ENCODE data around the gene CDK2AP2.

The CDK2AP2 gene

DNA sequence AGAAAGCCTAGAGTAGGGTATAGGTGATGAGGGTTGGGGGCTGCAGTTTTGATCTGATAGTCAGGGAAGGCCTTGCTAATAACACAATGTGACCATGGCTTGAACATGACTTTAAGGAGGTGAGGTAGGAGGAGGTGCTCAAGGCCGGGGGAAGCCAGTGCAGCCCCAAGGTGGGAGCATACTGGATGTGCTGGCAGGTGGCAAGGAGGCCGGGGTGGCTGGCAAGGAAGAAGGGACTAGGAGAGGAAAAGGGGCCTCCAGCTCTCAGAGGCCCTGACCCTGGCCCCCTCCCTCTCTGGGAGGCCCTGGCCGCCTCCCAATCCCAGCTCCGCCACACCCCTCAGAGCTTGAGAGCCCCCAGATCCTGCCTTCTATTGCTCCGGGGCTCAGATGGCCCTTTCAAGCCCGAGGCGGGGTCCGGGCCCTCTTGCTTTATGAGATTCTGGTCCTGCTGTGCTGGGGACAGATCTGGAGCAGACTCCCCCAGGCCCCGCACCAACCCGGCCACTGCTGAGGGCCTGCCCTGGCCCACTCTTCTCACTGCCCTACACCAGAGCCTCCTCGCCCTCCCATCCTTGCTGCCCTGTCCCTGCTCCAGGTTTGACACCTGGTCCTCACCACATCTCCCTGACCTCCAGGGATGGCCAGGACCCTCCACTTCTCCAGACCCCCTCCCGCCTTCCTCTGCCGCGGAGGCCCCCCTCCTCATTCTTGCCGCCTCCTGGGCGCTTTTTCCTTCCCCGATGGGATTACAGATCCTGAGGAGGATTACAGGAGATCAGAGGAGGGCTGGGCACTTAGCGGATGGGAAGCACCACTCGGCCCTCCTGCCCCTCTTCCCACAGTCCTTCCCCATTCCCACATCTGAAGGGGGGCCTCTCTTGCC, 4.6 kb downstream of the CDK2AP2 start:
- no peak for DNase-seq (ENCODE audit: low spot score)

DNA sequence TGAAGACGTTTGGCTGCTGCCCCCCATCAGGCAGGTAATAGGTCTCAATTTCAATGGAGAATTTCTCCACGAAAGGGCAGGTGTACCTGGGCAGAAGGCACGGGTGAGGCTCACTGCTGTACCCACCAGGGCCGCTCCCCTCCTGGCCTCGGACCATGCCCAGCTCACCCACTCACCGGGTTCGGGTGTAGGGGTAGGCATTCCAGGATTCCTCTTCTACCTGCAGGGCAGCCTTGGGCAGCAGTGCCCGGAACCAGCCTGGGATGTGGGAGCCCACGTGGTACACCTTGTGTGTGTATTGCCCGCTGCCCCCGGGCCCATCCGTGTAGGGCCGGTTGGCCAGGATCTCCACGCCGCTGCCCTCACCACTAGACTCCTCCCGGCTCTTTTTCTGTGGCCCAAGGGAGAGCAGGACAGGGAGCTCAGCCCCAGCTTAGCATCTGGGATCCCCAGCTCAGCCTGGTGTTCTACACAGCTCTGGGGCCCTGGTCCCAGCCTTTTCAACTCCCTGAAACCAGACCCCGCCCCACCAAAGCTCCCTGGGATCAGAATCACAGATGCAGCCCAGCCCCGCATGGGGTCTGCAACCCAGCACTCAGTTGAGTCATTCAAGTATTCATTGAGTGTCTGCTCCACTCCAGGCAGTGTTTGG, 5.5 kb downstream of the CDK2AP2 start:
- no peak for DNase-seq (ENCODE audit: low spot score)

DNA sequence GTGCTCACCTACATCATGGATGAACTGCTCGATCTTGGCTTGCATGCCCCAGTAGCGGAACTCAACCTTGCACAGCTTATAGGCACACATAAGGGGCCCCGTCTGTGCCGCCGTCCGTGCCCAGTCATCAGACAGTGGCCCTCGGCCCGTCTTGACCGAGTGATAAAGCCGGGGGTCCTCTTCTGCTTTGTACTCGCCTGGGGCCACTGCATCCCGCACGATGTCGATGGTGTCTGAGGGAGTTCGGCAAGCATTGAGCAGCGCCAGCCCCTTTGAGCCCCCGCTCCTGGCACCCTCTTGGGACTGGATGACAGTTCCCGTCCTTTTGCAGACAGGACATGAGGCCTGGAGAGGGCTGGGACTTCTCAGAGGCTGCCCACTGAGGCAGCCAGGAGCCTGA, 6.1 kb downstream of the CDK2AP2 start:
- no peak for DNase-seq (ENCODE audit: low spot score)

DNA sequence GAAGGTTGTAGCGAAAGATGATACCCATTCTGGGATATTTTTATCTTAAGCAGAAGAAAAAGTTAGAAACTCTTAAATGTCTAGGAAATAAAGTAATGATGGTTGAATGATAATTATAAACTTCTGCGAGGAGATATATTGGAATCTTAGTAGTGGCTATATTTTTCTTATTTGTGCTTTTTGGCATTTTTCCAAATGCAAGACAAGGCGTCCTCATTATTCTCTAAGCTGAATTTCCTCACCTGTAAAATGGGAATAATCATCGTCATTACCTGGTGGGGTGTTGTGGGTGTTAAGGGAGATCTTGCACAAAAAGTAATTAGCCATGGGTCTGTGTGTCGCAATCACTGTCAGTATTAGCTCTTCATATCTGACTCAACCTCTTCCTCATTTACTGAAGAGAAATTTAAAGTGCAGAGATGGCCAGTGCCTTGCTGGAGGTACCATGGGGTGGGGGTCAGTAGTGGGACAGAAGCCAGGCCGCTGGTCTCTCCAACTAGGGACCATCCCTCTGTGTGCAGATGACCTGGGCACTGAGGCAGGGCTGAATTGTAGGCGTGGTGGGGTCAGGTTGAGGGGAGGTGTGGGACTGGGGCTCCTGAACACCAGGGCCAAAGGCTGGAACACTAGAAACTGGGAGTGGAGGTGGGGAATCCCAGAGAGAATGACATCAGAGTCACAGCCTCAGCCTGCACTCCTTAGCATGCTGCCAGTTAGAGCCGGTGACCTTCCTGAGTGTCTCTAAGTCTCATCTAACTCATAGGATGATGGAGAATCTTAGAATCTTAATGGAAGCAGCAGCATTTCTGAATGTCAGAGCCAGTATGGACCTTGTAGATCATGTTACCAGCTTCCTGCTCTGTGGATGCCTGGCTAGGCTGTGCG, 6.9 kb downstream of the CDK2AP2 start:
- DNase-seq (ENCODE audit: low spot score), result no peak

DNA sequence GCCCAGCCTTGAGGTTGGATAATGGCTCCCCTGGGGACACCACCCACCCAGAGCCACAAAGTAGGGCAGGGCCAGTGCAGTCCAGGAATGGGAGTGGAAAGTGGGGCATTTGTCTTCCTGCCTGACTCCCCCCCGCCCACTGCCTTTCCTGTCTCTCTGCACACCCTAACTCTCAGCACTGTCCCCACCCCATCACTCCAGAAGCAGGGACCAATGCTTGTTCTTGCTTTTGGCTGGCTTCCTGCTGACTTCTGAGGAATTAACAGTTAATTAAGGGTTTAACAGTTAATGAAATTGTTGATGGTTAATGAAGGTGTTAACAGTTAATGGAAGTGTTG, 7.5 kb downstream of the CDK2AP2 start:
- no peak for DNase-seq (ENCODE audit: low spot score)

DNA sequence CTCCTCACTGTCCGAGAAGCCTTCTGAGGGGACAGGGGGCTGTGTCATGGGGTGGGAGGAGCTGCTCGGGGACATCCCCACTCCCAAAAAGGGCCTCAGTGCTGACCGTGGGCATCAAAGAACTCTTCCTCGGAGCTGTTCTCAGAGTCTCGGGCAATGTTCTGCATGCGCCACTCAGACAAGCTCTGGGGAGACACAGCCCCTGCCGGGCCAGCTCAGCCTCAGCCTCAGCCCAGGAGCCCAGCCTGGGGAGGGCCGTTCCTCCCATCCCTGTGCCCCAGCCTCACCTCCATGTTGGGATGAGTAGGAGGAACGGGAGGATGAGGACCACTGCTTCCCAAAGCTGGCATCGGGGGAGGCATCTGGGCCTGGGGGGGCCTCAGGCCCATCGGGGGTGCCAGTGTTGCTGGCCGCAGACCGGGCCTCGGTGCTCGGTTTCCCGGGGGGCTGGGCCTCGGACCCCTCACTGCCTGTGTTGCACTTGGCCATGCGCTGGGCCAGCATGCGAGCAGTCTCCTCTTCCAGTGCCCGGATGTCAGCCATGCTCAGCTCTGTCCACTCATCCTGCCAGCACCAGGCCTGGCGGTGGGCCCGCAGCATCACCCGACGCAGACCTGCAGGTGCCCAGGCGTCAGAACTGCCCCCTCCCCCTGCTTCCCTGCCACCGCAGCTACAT, 8.0 kb downstream of the CDK2AP2 start:
- no peak for DNase-seq (ENCODE audit: low spot score)

DNA sequence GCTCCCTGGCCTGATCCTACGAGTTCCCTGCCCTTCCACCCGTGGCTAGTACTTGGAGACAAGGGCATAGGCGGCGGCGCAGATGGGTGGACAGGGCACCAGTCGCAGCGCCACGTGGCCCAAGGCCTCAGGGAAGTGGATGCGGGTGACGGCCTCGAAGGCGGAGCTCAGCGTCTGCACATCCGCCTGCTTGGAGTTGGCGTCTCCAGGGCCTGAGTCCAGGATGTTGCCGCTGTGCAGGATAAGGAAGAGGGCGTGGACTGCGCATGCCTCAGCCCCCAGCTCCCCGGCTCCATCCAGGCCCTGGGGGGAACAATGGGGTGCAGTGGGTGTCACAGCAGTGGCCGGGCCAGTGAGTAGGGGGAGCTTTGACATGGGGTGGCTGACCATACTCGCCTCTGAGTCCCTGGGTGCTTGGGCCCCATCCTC, 9.4 kb downstream of the CDK2AP2 start:
- no peak for DNase-seq (ENCODE audit: low spot score)

DNA sequence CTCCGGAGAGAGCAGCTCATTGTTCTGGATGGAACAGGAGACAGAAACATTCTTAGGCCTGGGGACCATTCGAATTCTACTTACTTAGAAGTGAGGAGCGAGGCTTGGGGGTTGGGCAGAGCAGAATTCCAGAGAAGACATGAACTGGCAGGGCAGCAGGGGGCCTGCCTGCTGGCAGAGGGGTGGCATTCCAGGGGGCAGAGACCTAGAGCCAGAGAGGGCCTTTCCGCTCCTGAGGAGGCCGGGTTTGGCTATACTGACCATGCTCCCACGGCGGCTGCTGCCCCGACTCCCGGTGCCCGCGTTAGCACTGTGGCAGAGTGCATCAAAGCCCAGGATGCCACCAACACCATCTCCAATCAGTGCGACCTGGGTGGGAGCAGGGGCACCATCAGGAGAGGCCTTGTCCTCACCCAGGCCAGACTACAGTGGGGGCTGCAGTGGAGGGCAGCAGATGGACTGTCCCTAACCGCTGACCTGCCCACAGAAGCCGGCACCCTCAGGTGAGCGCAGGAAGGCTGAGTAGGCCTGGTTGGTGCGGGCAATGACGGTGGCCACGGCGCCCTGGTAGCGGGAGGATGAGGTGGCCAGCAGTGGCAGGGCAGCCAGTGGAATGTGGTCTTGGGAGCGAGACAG, 10.2 kb downstream of the CDK2AP2 start:
- DNase-seq (ENCODE audit: low spot score), result no peak

DNA sequence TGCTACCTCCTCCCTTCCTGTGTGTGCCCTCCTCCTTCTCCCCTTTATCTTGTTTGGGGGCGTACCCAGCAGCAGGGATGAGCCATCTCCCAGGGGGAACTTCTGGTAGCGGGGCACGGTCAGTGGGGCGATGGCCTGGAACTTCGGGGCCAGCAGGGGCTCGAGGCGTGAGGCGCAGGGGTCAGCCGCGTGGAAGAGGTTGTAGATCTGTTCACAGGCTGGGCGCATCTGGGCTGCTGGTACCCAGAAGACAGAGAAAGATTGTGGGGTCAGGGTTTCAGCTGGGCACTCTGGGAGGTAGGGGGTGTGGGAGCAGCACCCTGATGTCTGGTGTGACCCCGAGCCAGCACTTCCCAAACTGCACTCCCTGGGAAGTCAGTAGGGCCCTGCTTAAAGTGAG, 11.8 kb downstream of the CDK2AP2 start:
- DNase-seq (ENCODE audit: low spot score), result no peak

DNA sequence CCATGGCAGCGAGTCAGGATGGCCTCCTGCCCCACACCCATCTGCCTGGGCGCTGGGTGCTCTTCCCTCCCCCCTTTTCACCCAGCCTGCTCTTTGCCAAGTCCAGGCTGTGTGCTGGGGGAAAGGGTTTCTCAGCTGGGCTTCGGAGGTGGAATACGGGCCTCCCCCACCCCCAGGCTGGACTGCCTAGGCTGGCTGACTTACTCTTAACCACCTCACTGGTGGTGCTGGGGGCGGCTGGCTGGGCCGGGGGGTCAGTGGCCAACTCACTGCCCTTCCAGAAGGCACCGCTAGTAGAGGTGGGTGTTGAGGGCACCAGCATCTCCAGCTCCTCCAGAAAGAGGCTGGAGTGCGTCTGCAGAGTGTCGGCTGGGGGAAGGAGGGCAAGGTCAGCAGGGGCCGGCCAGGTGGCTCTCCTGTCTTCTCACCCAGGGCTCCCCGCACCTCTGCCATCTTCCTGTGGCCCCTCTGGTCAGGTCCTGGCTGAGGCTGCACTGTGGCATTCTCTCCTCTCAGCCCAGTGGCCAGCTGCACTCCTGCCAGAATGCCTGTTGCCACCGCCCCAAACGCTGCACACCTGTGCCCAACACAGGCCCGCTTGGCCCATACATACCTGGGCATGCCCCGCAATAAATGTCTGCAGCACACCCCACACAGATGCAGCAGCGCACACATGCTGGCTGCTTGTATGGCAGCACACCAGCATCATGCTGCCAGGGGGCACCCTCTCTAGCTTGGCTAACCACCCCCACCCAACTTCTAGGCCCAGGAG, 12.5 kb downstream of the CDK2AP2 start:
- DNase-seq (ENCODE audit: low spot score), result no peak

DNA sequence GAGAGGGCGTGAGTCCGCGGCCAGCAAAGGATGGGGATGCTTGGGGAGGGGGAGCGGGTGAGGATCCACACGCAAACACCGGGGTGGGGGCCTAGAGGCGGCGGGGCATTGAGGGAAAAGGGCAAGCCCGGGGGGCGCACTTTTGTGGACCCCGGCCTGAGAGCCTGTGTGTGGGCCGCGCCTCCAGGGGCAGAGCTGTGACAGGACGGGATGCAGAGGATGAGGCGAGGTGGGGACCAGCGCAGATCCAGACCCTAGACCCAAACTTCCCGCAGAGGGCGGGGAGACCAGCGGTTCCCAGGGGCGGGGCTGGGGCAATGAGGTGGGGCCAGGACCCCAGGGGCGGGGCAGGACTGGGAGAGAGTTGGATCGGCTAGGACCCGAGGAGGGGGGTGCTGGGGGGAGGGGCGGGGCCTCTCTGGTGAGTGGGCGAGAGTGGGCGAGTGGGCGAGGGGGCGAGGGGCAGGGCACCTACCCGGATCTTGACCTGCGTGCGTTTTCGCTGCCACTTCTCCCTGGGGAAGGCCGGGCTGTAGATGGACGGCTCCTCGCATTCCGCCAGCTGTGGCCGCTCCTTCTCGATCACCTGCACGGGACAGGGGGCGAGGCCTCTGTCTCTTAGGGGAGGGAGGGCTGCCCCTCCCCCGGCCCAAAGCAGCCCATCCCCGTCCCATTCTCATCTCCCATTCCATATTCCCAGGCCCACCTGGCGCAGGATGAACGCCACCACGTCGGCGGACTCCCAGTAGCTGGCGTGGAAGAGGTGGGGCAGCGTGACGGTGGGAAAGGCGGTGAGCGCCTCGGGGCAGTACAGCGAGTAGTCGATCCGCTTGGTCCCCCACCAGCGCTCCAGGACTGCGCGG, 13.4 kb downstream of the CDK2AP2 start:
- no peak for DNase-seq (ENCODE audit: low spot score)

DNA sequence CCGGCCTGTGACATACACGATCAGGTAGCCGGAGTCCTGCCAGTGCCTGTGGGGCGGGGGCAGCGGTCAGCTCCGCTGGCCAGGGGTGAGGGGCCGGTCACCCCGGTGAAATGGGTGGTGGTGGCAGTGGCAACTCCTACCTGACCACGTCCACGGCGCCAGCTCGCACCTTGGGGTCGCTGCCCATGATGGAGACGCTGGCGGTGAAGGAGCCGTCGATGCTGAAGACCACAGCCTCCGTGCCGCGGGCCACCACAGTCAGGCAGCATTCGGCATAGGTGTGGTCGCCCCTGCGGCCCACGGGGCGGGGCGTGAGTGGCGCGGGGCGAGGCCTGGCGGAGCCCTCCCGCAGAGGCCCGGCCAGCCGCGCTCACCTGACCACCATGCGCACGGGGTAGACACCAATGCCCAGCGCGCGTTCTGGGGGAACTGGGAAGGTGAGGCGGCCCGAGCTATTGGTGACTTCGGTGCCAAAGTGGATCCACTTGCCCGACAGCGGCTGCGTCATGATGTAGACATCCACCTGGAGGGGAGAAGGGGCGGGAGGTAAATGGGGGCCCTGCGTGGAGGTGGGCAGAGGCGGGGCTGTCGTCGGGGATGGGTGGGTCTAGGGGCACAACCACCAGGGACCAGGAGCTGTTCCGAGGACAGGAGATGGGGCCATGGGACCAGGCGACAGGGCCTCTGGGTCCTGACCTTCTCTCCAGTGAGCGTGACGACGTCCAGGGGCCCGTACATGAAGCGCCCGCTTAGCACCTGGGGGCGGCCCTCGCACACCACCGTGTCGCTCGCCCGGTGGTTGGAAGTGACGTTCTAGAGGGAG, 14.2 kb downstream of the CDK2AP2 start:
- no peak for DNase-seq (ENCODE audit: low spot score)

DNA sequence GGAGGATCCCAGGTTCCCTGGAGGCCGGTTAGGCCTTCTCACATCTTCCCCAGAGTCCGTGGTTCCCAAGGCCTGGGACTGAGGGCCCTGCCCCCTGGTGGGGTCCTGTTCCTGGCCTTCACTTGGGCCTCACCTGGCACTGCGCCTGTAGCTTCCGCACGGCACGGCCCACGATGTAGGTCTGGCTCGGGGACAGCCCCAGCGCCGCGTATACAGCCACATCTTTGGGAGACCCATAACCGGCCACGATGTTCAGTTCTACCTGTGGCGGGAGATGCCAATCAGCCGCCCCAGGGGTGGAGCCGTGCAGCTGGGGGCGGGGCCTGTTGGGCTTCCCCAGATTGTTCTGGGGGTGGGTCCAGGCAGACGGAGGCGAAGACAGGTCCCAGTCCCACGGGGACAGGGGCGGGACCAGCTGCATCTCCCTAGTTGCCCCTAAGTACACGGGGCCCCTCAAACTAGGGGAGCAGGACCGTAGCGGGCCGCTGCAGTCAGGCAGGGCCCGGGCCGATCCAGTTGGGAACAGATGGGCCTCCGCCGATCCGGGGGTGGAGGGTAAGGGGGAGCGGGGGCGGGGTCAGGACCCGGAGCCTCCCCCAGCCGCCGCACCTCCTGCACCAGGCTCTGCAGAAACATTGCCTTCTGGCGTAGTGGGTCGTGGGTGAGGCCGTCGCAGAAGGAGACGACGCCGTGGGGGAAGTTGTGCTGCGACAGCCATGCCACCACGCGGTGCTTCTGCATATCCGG, 15.0 kb downstream of the CDK2AP2 start:
- DNase-seq (ENCODE audit: low spot score), result no peak

DNA sequence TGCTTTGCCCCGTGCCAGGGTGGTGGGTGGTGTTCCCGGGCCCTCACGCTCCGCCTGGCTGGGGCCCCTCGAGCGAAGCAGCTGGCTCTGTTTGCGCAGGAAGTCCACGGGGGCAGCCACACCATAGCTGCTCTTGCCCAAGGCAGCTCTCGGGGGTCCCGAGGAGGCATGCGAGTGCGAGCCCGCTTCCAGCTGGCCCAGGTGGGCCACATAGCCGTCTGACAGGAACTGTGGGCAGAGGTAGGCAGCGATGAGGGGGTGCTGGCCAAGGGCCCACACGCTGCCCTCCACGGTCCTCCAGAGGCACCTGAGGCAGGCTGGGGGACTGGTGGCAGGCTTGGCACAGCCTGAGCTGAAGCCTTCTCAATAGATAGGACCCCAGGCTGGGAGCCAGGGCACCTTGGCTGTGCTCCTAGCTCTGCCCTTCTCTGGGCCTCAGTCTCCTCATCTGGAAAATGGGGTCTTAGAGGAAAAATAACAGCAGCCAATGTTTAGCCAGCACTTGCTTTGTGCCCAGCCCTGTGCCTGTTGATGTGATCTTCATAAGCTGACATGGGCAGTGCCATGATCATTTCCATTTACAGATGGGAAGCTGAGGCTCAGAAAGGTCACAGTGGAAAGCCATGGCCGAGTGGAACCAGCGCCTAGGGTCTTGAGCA, 15.8 kb downstream of the CDK2AP2 start:
- no peak for DNase-seq (ENCODE audit: low spot score)

DNA sequence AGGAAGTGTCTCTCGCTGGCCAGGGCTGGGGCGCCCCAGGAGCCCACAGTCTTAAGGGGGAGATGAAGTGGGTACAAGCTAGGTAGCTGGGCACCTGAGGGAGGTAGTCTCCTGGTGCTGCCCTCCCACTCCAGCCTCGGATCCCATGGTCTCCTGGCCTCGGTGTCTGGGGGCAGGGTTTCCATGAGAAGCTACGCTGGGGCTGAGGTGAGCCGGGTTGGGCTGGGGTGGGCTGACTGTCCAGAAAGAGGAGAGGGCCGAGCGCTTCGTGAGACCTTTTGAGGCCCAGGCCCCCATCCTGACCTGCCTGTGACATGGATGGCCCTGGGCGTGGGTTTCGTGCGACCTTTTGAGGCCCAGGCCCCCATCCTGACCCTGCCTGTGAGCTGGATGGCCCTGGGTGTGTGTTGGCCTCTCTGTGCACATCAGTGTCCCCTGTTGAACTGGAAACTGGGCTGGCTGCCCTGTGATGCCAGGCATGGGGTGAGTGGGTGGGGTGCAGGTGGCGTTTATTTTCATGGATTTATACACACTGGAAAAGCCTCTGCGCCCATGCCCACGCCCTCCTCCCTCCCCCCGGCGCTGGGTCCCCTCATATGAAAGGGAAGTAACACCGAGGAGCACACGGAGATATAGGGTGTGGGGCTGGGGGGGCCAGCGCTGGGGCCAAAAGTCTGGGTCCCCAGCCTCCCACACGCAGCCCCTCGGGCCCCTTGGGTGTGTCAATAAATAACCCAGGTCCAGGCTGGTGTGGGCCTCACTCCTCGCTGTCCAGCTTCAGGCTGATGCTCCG, 16.5 kb downstream of the CDK2AP2 start:
- no peak for DNase-seq (ENCODE audit: low spot score)

DNA sequence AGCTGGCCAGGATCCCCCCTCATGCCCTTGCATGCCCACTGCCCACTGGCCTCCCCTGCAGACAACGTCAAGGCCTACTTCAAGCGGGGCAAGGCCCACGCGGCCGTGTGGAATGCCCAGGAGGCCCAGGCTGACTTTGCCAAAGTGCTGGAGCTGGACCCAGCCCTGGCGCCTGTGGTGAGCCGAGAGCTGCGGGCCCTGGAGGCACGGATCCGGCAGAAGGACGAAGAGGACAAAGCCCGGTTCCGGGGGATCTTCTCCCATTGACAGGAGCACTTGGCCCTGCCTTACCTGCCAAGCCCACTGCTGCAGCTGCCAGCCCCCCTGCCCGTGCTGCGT, 17.3 kb downstream of the CDK2AP2 start:
- DNase-seq (ENCODE audit: low spot score), result no peak
